Right lobe of liver (tissue), 4 donors: ENCODE measurements around the gene SCARF2.

ENCODE experiments used
- POLR2A ChIP-seq: fragments of 450-650 bp; IDR thresholded peaks from one replicate; pipeline ENCODE4 v1.6.1; 2017; ENCODE audit warnings: antibody characterized with exemption, mild to moderate bottlenecking
- TF ChIP-seq, protein P1 (sequence below), 4 donors: fragments of 200-600 bp in 3 of 4; fragments of 450-650 bp in 1 of 4; IDR thresholded peaks; one replicate each; pipeline versions ENCODE4 v1.5.1 to v1.8.0; 2016 to 2022; ENCODE audit warnings: antibody characterized with exemption in 4 of 4, mild to moderate bottlenecking in 2 of 4
- donor health status: DM: no; HTN: no; CAD: no.
- donor health status: DM: no; HTN: no; CAD: no.
- donor health status: DM: no; HTN: yes; CAD: no.

DNA sequence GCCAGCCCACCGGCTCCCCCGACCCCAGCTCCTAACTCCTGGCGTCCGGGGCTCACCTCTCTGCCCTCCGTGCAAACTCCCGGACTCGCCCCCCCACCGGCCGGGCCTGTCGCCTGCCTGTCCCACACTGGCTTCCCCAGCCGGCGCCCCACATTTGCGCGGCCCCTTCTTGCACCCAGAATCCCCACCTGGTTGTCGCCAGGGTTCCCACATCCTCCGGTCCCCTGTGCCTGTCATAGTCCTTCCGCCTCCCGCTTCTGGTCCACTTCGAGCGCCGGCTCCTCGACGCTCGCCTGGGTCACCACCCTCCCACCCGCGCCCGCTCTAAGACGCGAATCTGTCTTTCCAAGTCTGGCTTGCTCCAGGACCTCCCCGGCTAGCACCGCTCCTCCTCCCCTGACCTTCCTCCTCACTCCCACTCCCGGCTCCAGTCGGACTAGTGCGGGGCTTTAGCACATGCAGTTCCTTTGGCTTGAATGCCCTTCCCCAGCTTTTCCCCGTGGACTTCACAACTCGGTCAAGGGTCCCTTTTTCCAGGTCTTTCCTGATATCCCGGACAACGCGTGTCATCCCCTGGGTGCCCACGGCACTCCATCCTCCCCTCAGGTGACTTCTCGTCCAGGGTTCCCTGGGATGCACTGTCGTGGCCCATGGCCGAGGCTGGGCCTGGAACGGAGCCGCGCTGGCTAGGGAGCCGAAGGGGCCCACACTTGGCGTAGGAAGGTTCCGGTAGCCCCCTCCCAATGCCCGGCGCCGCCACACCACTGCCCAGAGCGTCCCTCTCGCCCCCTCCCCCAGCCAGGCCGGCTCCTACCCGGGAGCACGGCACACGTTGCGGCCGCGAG, 635 bp downstream of the SCARF2 start:
- TF ChIP-seq, protein P1, sequence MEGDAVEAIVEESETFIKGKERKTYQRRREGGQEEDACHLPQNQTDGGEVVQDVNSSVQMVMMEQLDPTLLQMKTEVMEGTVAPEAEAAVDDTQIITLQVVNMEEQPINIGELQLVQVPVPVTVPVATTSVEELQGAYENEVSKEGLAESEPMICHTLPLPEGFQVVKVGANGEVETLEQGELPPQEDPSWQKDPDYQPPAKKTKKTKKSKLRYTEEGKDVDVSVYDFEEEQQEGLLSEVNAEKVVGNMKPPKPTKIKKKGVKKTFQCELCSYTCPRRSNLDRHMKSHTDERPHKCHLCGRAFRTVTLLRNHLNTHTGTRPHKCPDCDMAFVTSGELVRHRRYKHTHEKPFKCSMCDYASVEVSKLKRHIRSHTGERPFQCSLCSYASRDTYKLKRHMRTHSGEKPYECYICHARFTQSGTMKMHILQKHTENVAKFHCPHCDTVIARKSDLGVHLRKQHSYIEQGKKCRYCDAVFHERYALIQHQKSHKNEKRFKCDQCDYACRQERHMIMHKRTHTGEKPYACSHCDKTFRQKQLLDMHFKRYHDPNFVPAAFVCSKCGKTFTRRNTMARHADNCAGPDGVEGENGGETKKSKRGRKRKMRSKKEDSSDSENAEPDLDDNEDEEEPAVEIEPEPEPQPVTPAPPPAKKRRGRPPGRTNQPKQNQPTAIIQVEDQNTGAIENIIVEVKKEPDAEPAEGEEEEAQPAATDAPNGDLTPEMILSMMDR (IDR thresholded peaks at IDR 0.05), result no peak
- TF ChIP-seq POLR2A, result no peak
